Measurements from ENCODE around the gene LMAN2.

LMAN2 gene

DNA sequence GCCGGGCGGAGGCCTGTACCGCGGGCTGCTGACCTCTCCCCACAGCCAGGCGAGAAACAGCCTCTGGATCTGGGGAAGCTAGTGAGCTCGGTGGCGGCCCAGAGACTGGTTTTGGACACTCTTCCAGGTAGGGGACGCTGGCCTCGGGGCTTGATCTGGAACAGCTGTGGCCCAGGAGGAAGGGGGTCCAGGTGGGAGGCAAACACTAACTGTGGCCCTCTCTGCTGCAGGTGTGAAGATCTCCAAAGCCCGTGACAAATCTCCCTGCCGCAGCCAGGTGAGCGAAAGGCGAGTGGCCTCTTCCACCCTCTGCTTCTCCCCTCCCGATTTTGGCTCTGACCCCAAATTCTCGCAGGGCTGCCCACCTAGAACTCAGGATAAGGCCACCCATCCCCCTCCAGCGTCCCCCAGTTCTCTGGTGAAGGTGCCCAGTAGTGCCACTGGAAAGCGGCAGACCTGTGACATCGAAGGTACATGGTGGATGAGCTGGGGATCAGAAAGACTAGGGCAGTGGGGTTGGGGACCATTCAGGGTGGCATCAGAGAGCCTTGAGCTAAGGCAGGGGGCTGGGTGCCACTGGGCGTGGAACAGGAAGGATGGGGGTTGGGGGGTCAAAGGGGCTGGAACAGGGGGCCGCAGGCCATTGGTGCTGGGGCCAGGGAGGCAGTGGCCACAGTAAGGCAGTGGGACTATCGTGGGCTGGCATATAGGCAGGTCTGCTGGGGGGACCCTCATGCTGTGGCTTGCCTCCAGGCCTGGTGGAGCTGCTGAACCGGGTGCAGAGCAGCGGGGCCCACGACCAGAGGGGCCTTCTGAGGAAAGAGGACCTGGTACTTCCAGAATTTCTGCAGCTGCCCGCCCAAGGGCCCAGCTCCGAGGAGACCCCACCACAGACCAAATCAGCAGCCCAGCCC lies 19.9 kb upstream of the LMAN2 start:
- DNase-seq (ENCODE audit: extremely low read depth, low read depth), result no peak
- TF ChIP-seq, protein P1, sequence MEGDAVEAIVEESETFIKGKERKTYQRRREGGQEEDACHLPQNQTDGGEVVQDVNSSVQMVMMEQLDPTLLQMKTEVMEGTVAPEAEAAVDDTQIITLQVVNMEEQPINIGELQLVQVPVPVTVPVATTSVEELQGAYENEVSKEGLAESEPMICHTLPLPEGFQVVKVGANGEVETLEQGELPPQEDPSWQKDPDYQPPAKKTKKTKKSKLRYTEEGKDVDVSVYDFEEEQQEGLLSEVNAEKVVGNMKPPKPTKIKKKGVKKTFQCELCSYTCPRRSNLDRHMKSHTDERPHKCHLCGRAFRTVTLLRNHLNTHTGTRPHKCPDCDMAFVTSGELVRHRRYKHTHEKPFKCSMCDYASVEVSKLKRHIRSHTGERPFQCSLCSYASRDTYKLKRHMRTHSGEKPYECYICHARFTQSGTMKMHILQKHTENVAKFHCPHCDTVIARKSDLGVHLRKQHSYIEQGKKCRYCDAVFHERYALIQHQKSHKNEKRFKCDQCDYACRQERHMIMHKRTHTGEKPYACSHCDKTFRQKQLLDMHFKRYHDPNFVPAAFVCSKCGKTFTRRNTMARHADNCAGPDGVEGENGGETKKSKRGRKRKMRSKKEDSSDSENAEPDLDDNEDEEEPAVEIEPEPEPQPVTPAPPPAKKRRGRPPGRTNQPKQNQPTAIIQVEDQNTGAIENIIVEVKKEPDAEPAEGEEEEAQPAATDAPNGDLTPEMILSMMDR (IDR thresholded peaks at IDR 0.05; ENCODE audit: low read depth, low read length), result no peak

DNA sequence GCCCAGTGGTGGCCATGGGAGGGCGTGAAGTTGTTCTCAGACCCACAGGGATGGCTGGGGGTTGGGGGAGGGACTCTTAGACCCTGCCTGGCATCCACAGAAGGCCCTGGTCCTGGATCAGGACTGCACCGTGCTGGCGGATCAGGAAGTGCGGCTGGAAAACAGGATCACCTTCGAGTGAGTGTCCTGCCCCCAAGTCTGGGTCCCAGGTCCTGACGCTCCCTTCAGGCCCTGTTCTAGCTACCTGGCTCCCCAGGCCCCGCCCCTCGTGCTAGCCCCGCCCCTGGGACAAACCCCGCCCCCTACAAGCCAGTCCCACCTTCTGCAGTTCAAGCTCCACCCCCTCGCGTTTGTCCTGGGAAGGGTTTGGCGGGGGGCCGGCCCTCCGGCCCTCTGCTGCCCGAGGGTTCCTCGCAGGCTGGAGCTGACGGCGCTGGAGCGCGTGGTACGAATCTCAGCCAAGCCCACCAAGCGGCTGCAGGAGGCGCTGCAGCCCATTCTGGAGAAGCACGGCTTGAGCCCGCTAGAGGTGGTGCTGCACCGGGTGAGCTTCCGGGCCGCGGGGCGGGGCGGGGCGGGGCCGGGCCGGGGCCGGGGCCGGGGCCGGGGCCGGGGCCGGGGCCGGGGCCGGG lies 19.1 kb upstream of the LMAN2 start:
- TF ChIP-seq, protein P1 (IDR thresholded peaks at IDR 0.05; ENCODE audit: low read depth, low read length), result peak; percentile 60
- peak; percentile 65 for DNase-seq (ENCODE audit: extremely low read depth, low read depth)

DNA sequence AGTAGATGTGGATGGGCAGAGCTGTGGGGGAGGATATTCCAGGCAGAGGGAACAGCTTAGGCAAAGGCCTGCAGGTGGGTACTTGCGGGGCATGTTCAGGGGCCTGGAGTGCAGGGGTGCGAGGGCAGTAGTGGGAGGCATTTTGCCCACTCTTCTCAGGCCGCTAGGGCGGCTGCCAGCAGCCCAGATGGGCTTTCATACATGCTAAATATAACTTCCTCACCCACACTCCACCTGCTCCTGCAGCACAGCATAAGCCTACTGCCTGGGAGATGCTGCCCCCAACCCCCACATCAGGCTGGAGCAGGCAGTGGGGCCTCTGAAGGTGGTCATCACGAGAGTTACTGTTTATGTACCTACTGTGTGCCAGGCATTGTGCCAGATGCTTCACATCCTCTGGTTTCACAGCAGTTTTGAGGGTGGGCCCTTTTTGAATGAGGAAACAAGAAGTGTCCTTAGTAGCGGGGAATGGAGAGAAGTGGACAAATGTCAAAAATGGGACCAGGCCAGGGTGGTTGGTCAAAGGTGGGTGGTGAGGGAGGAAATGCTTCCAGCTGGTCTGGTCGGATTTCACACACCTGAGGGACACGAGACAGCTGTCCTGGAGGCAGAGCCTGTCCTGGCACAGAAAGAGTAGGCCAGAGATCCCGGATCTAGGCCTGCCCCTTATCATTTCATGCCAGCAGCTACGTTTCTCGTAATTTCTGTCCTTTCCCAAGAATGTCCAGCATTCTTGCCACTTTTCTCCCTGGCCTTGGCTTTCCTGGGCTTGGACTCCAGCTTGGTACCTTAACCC lies 18.4 kb upstream of the LMAN2 start:
- DNase-seq (ENCODE audit: extremely low read depth, low read depth), result no peak
- TF ChIP-seq, protein P1 (IDR thresholded peaks at IDR 0.05; ENCODE audit: low read depth, low read length), result no peak

DNA sequence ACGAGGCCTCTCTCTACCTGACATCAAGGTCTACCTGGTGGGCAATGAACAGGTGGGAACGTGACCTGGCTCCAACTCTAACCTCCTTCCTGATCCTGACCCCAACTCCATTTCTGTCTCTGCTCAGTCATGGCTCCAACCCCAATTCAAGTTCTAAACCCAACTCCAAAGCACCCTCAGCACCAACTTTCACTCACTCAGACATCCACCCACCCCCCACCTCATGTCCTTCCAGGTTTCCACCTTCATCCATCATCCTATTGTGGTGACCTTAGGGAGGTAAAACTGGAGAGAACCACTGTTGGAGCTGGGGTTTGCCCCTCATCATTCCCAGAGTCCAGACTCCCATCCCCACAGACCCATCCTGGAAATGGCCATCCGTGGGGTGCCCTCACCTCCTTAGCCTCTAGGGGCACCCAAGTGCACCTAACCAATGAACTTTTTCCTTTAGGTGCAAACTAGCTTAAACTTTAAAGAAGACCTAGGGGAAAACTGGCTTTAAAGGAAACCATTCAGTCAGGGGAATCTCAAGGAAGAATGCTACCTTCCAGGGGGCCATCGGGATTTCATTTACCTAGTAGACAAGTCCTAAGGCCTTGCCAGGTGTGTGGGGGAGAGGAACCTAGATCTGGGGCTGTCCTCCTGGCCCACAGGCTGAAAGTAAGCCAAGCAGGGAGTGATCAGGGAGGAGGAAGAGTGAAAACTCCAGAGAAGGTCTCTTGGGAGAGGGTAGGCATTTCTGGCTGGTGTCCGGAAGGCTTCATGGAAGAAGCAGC lies 17.6 kb upstream of the LMAN2 start:
- DNase-seq (ENCODE audit: extremely low read depth, low read depth), result no peak

DNA sequence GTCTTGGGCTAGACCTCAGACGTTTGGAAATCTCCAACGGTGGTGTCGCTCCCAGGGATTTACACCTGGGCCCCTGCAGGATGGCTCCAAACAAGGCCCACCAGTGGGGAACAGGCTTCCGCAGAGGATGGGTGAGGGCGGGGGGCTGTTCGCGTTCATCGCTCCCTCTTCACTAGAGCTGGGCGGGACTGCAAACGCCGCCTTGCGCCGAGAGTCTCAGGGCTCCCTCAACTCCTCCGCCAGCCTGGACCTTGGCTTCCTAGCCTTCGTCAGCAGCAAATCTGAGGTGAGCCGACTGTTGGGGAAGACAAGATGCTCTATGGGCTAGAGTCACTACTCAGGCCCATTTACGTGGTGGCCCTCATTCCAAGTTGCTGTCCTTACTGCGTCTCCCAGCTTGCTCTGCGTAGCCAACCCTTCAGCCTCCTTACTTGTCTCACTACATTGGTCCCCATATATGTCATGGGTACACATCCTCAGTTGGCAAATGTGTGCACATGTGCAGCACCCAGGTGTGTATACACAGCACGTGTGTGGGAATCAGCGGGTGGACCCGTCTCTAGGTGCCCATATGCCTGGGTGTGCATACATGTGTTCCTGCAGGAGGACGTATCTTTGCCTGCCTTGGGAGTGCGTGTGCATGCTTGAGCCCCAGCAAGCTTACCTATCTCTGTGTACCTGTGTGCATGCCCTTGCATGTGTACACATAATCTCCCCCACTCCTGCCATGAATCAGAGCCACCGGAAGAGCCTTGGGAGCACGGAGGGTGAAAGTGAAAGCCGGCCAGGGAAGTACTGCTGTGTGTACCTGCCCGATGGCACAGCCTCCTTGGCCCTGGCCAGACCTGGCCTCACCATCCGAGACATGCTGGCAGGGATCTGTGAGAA lies 16.8 kb upstream of the LMAN2 start:
- TF ChIP-seq, protein P1 (IDR thresholded peaks at IDR 0.05; ENCODE audit: low read depth, low read length), result no peak
- DNase-seq (ENCODE audit: extremely low read depth, low read depth), result no peak

More for the DNA sequence above, 17.6 kb upstream of the LMAN2 start:
- TF ChIP-seq, protein P1 (IDR thresholded peaks at IDR 0.05; ENCODE audit: low read depth, low read length), result peak; percentile 62

DNA sequence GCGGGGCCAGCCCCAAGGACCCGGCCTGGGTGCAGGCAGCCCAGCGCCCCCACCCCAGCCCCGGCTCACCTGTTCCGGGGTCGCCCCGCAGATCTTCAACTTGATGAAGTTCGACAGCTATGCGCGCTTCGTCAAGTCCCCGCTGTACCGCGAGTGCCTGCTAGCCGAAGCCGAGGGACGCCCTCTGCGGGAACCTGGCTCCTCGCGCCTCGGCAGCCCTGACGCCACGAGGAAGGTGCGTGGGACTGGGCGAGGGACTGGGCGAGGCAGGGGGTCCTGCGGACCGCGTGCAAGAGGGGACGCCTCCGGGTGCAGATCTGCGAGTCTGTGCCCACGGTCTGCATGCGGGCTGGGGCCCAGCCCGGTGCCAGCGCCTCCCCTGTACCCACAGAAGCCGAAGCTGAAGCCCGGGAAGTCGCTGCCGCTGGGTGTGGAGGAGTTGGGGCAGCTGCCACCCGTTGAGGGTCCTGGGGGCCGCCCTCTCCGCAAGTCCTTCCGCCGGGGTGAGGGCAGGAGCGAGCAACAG lies 15.9 kb upstream of the LMAN2 start:
- DNase-seq (ENCODE audit: extremely low read depth, low read depth), result no peak
- TF ChIP-seq, protein P1 (IDR thresholded peaks at IDR 0.05; ENCODE audit: low read depth, low read length), result peak; percentile 12

All from AG09319 (cell line).